HG03064 (cell line): ENCODE data around the gene THAP12.

ENCODE experiments used
- ATAC-seq: cut with Tn5 transposase; IDR thresholded peaks from one replicate; pipeline ENCODE4 v1.9.1; 2021; ENCODE audit warnings: low read depth; ENCODE audit not compliant: unreplicated experiment

Gene THAP12

DNA sequence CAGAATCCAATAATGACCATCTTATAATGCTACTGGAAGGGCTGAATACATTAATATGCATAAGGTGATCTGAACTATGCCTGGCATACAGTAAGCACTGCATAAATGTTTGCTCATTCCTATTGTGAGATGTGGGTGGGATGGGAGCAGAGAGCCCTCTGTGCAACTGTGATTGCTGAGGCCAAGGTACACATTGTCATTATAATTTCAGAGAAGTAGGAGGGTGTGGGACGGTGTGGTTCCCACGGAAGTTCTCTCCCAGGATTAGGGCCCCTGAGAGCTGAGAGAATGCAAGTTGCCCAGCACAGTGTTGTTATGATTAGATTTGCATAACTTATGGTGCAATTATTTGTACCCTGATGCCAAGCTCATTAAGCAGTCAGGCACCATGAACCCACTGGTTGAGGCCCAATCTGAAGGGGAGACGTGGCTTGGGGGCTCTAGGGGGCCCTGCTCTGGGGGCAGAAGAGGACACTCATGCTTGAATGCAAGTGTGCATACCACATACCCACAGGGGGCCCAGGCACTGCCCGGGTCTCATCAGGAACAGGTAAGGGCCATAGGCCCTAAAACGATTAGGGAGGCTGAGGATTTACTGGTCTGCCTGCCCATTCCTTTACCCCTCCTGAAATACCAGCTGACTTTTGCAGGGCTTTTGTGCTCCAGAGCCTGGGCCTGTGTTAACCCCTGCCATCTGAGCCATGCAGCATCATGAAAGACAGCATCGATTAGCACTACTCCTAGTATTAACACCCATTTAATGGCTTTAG is 72.8 kb downstream of the THAP12 start:
- ATAC-seq, result no peak

DNA sequence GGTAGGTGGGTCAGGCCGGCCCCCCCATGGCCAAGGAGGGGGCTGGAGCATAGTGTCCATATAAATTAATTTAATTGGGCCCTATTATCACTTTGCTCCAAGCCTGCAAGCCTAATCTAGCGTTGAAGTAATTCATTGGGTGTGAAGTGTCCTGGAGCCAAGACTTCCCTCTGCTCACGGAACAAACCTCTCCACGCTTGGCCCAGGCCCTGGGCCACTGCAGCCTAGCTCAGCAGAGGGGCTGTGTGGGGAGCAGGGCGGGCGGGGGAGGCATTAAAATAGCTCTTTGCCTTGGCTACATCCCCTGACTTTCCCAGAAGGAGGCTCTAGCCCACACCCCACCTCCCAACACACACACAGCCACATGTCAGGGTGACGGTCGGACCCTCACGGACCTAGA is 73.5 kb downstream of the THAP12 start:
- ATAC-seq, result no peak

DNA sequence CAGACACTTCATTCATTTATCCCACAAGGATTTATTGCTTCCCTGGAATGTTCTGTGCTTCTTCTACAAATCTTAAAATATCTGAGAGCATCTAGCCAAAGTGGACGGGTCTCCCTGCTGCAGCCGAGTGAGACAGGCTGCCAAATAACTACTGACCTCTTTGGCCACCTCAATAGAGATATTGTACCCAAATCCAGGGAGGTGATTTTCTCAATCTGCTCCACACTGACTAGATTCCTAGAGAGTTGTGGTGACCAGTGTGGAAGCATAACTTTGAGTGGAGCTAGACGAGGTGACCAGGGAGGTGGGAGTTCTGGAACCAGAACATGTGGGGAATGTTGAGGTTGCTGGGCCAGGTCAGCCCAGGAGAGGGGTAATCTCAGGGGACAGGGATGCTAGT is 77.5 kb downstream of the THAP12 start:
- ATAC-seq, result no peak

DNA sequence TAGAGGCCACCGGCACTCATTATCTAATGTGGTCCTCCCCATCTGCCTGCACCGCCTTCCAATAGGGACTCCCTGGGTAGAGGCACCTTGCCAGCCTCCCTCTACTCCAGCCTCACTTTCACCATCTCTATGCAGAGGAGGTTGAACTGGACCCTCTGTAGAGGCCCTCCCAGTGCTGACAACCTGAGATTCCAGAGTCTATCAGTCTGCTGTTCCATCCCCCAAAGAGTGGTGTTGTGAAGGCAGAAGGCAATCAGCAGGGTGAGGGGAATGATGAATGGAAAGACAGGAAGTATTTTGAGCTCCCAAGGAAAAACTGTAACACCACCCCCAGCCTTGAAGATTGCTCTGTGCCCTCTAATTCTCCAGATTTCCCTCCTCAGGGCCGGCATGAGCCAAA is 77.9 kb downstream of the THAP12 start:
- no peak for ATAC-seq
